HS-5 (cell line): Measurements from ENCODE around the gene PDZD4.
A peak's percentile ranks its signal among the peaks of the same experiment; 100 is the strongest.

Source experiments
- DNase-seq: peaks from one replicate; pipeline ENCODE4 v3.0.0-alpha.2; 2012; ENCODE audit warnings: low read depth

The PDZD4 gene

GRCh38 chrX:153805436-153805835 is 24.9 kb downstream of the PDZD4 start:
- no peak for DNase-seq

- DNase-seq = no peak
These were observed 25.7 kb downstream of the PDZD4 start for GRCh38 chrX:153804621-153805020.

- DNase-seq = no peak
These were observed 26.2 kb downstream of the PDZD4 start for GRCh38 chrX:153804100-153804595.

GRCh38 chrX:153803211-153804099 is 26.9 kb downstream of the PDZD4 start:
- DNase-seq = no peak

- no peak for DNase-seq
These were observed 27.8 kb downstream of the PDZD4 start for GRCh38 chrX:153802513-153803045.

GRCh38 chrX:153801669-153802068 is 28.7 kb downstream of the PDZD4 start:
- no peak for DNase-seq

GRCh38 chrX:153800746-153801145 is 29.6 kb downstream of the PDZD4 start:
- no peak for DNase-seq

GRCh38 chrX:153800177-153800722 is 30.1 kb downstream of the PDZD4 start:
- DNase-seq = no peak

GRCh38 chrX:153799326-153799725 is 31.0 kb downstream of the PDZD4 start:
- no peak for DNase-seq

- no peak for DNase-seq
These were observed 32.8 kb downstream of the PDZD4 start for GRCh38 chrX:153797415-153798015.

GRCh38 chrX:153794897-153795816 is 35.2 kb downstream of the PDZD4 start:
- DNase-seq = no peak

- peak; percentile 72 for DNase-seq
These were observed 36.1 kb downstream of the PDZD4 start, which contains the start of the genes IDH3G and SSR4 for GRCh38 chrX:153794018-153794896. Gene IDH3G (minus strand): TSS chrX:153794375. CDS start chrX:153794326, 49 bp downstream. Gene SSR4 (plus strand): TSS chrX:153794668. CDS start chrX:153794688, 20 bp downstream.

GRCh38 chrX:153793291-153793690 is 37.1 kb downstream of the PDZD4 start:
- DNase-seq = no peak

- DNase-seq = no peak
These were observed 38.0 kb downstream of the PDZD4 start for GRCh38 chrX:153792368-153792767.

GRCh38 chrX:153791104-153791852 is 39.1 kb downstream of the PDZD4 start:
- DNase-seq = no peak

GRCh38 chrX:153789654-153790053 is 40.7 kb downstream of the PDZD4 start:
- DNase-seq = no peak

GRCh38 chrX:153786669-153787068 is 43.7 kb downstream of the PDZD4 start:
- no peak for DNase-seq

- no peak for DNase-seq
These were observed 45.9 kb downstream of the PDZD4 start for GRCh38 chrX:153784325-153784967.

- no peak for DNase-seq
These were observed 46.8 kb downstream of the PDZD4 start for GRCh38 chrX:153783378-153784013.
